ENCODE results near the gene OR4D2. TPM values are rescaled to one million over a fixed set of nuclear protein-coding genes. Genes with fewer than 3 reads are reported as not detected.

OR4D2 gene
- total RNA-seq, 1 experiment from 2014 or later = not detected

- in situ Hi-C loops (cut with HindIII; ENCODE audit: low pct_unique_long_range_greater_than_20kb, low sequenced_read_pairs) = no loop called here
- DNase-seq (ENCODE audit: low read depth, low spot score) = no peak
Measured at GRCh38 chr17:58195518-58196123, 28.8 kb downstream of the OR4D2 start.

GRCh38 chr17:58196610-58197009 lies 29.8 kb downstream of the OR4D2 start:
- in situ Hi-C loops (cut with HindIII; ENCODE audit: low pct_unique_long_range_greater_than_20kb, low sequenced_read_pairs) = no loop called here
- no peak for DNase-seq (ENCODE audit: low read depth, low spot score)

GRCh38 chr17:58200024-58200633 lies 33.3 kb downstream of the OR4D2 start:
- in situ Hi-C loops (cut with HindIII; ENCODE audit: low pct_unique_long_range_greater_than_20kb, low sequenced_read_pairs) = no loop called here
- DNase-seq (ENCODE audit: low read depth, low spot score) = peak; percentile 92

DNA sequence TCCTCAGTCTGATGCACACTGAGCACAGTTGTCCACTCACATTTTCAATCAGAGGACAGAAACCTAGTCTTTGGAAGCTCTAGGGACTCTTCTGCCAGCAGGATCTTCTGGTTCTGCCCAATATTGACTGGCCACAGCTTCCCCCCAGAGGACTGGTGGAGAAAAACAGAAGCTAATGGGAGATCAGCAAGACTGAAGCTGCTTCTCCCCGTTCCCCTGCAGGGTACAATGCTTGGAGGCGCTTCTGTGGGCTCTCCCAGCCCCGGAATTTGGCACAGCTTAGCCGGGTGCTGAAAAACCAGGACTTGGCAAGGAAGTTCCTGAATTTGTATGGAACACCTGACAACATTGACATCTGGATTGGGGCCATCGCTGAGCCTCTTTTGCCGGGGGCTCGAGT lies 36.1 kb downstream of the OR4D2 start:
- DNase-seq (ENCODE audit: low read depth, low spot score) = no peak
- in situ Hi-C loops (cut with HindIII; ENCODE audit: low pct_unique_long_range_greater_than_20kb, low sequenced_read_pairs) = no loop called here

GRCh38 chr17:58204796-58205195 lies 38.0 kb downstream of the OR4D2 start:
- in situ Hi-C loops (cut with HindIII; ENCODE audit: low pct_unique_long_range_greater_than_20kb, low sequenced_read_pairs) = no loop called here

DNA sequence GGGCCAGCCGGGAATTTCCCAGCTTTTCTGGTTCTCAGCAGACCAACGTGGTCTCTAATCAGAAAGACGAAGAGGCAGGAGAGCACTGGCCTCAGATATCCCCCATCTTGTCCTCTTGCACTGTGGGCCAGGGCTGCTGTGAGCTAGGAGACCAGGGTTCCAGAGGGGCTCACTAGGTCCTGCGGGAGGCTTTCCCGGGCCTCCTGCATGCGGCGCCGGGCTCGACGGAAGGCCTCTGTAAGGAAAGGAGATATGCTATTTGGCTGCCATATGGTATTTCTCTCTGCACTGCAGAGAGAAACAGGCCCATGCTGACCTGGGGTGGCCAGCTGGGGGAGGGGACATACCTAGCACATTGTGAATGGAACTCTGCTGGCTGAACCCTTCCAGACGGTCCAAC lies 39.2 kb downstream of the OR4D2 start:
- in situ Hi-C loops (cut with HindIII; ENCODE audit: low pct_unique_long_range_greater_than_20kb, low sequenced_read_pairs) = no loop called here
- DNase-seq (ENCODE audit: low read depth, low spot score) = no peak

More at GRCh38 chr17:58204796-58205195, 38.0 kb downstream of the OR4D2 start:
- peak; percentile 51 for DNase-seq (ENCODE audit: low read depth, low spot score)

- in situ Hi-C loops (cut with HindIII; ENCODE audit: low pct_unique_long_range_greater_than_20kb, low sequenced_read_pairs) = no loop called here
- DNase-seq (ENCODE audit: low read depth, low spot score) = no peak
Measured at GRCh38 chr17:58207451-58207850, 40.7 kb downstream of the OR4D2 start.

- in situ Hi-C loops (cut with HindIII; ENCODE audit: low pct_unique_long_range_greater_than_20kb, low sequenced_read_pairs) = no loop called here
- DNase-seq (ENCODE audit: low read depth, low spot score) = no peak
Measured at GRCh38 chr17:58208344-58208743, 41.6 kb downstream of the OR4D2 start.

- in situ Hi-C loops (cut with HindIII; ENCODE audit: low pct_unique_long_range_greater_than_20kb, low sequenced_read_pairs) = no loop called here
- DNase-seq (ENCODE audit: low read depth, low spot score) = peak; percentile 20
Measured at GRCh38 chr17:58210922-58211321, 44.1 kb downstream of the OR4D2 start.

DNA sequence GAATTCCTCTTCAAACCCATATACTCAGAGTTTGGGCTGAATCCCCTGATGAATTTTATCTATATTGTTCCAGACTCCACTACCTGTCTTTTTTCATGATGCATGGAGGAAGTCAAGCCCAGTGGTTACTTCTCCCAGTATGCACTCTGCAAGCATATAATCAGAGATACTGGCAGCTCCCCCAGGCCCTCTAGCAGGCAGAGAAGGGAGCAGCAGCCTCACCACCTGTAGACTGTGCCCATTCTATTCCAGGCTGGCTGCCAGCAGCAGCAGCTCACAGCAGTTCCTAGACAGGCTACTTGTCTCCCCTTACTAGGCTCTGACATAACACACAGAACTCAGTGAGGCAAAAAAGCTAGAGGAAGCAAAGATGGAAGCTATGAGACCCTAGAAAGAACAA lies 48.9 kb downstream of the OR4D2 start:
- in situ Hi-C loops (cut with HindIII; ENCODE audit: low pct_unique_long_range_greater_than_20kb, low sequenced_read_pairs) = no loop called here
- DNase-seq (ENCODE audit: low read depth, low spot score) = peak; percentile 49

DNA sequence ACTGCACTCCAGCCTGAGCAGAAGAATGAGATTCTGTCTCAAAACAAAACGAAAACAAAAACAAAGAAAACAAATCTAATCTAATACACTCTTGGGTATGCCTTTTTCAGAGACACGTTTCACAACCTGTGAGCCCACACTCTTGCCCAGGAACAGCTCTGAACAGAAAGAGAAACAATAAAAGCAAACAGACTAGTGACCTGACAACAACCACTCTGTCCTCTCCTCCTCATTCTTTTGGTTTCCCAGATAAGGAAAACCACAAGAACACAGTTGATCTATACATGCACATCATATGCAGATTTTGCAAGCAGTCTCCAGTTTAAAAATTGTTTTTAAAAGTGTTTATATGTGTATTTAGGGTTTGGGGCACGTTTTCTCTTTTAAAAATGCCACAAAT lies 51.0 kb downstream of the OR4D2 start:
- in situ Hi-C loops (cut with HindIII; ENCODE audit: low pct_unique_long_range_greater_than_20kb, low sequenced_read_pairs) = no loop called here
- no peak for DNase-seq (ENCODE audit: low read depth, low spot score)

- in situ Hi-C loops (cut with HindIII; ENCODE audit: low pct_unique_long_range_greater_than_20kb, low sequenced_read_pairs) = no loop called here
- DNase-seq (ENCODE audit: low read depth, low spot score) = peak; percentile 95
Measured at GRCh38 chr17:58219007-58219788, 52.4 kb downstream of the OR4D2 start, which contains the start of gene MKS1. MKS1 (minus strand) TSS chr17:58219255; CDS start chr17:58219230, 25 bp downstream.

DNA sequence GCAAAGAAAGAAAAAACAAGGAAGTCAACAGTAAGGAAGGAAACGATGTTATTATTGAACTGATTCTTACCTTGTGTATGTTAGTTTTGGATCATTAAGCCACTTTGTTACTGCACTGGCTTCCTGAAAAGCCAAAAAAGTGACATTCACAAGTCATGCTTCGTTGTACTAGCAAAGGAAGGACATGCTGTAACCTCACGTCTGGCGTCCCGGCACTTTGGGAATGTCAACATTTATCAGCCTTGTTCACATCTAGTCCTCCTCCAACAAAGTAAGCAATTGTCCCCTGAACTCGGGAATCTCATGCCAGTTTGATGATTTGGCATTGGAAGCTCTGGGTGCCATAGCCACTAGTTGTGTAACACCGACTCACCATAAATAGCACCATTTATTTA lies 53.0 kb downstream of the OR4D2 start:
- DNase-seq (ENCODE audit: low read depth, low spot score) = peak; percentile 59
- in situ Hi-C loops (cut with HindIII; ENCODE audit: low pct_unique_long_range_greater_than_20kb, low sequenced_read_pairs) = no loop called here

Other genes with a start within 250 kb of the OR4D2 start
- 10.4 and 14.6 TPM in 2 replicates for gene CUEDC1, start 211.6 kb upstream of the OR4D2 start, total RNA-seq (2014; rRNA removed; shearing (Covaris generic))
- gene VEZF1, start 178.7 kb upstream of the OR4D2 start, total RNA-seq (2014; rRNA removed; shearing (Covaris generic)) = 49.3 and 49.5 TPM in 2 replicates
- 275 and 277 TPM in 2 replicates for gene SRSF1, start 159.7 kb upstream of the OR4D2 start, total RNA-seq (2014; rRNA removed; shearing (Covaris generic))
- gene DYNLL2, start 83.6 kb upstream of the OR4D2 start, total RNA-seq (2014; rRNA removed; shearing (Covaris generic)) = 8.8 and 9.8 TPM in 2 replicates
- gene OR4D1, start 18.6 kb upstream of the OR4D2 start, total RNA-seq (2014; rRNA removed; shearing (Covaris generic)) = not detected in 2 replicates
- gene EPX, start 25.7 kb downstream of the OR4D2 start, total RNA-seq (2014; rRNA removed; shearing (Covaris generic)) = 0.27 TPM in 1 of 2 replicates, not detected in the other
- 13.7 and 15.0 TPM in 2 replicates for gene MKS1, start 52.3 kb downstream of the OR4D2 start, total RNA-seq (2014; rRNA removed; shearing (Covaris generic))
- gene LPO, start 71.6 kb downstream of the OR4D2 start, total RNA-seq (2014; rRNA removed; shearing (Covaris generic)) = not detected in 2 replicates
- not detected in 2 replicates for gene MPO, start 114.0 kb downstream of the OR4D2 start, total RNA-seq (2014; rRNA removed; shearing (Covaris generic))
- gene TSPOAP1, start 161.8 kb downstream of the OR4D2 start, total RNA-seq (2014; rRNA removed; shearing (Covaris generic)) = not detected in 2 replicates
- gene SUPT4H1, start 185.2 kb downstream of the OR4D2 start, total RNA-seq (2014; rRNA removed; shearing (Covaris generic)) = 102 and 118 TPM in 2 replicates

All from SK-MEL-5 (cell line).